ENCODE results near the gene EXOC6.

DNA sequence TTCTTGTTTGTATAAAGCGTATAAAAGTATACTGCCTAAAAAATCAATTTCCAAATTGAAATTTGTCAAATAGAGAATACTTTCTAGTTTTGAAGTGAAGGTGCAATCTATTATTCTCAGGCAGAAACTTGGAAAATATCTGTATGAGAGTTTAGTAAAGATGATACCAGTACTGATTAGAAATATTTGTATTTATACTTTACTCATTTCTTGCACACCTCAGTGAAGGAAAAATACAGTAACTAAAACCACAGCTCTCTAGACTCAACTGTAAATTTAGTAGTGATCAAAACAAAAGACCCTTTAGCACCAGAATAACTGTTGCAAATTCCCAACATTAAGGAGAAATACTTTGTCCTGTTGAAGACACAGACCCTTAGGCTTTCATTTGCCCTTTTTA is 140.9 kb downstream of the EXOC6 start:
- TF ChIP-seq, protein P1, sequence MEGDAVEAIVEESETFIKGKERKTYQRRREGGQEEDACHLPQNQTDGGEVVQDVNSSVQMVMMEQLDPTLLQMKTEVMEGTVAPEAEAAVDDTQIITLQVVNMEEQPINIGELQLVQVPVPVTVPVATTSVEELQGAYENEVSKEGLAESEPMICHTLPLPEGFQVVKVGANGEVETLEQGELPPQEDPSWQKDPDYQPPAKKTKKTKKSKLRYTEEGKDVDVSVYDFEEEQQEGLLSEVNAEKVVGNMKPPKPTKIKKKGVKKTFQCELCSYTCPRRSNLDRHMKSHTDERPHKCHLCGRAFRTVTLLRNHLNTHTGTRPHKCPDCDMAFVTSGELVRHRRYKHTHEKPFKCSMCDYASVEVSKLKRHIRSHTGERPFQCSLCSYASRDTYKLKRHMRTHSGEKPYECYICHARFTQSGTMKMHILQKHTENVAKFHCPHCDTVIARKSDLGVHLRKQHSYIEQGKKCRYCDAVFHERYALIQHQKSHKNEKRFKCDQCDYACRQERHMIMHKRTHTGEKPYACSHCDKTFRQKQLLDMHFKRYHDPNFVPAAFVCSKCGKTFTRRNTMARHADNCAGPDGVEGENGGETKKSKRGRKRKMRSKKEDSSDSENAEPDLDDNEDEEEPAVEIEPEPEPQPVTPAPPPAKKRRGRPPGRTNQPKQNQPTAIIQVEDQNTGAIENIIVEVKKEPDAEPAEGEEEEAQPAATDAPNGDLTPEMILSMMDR (IDR thresholded peaks at IDR 0.05) = no peak
- no peak for TF ChIP-seq EP300 (IDR thresholded peaks at IDR 0.05)
- TF ChIP-seq POLR2A (IDR thresholded peaks at IDR 0.05) = no peak
